ENCODE data around the gene TBRG4. TPM values are rescaled to one million over a fixed set of nuclear protein-coding genes. Genes with fewer than 3 reads are reported as not detected.

TBRG4 gene
- total RNA-seq, 1 donor, result 80.7 TPM

GRCh38 chr7:45080265-45080957 is 31.1 kb downstream of the TBRG4 start:
- no peak overlapping the region for H3K4me3 ChIP-seq (ENCODE audit: low read depth, low read length)
- no peak for DNase-seq (ENCODE audit: low read depth)
- no peak for TF ChIP-seq CTCF (IDR thresholded peaks at IDR 0.05; ENCODE audit: insufficient read depth, low read depth, low read length)

- H3K4me3 ChIP-seq (ENCODE audit: low read depth, low read length), result no peak overlapping the region
- no peak for TF ChIP-seq CTCF (IDR thresholded peaks at IDR 0.05; ENCODE audit: insufficient read depth, low read depth, low read length)
- DNase-seq (ENCODE audit: low read depth), result no peak
These were observed 33.3 kb downstream of the TBRG4 start for GRCh38 chr7:45078125-45078681.

- DNase-seq (ENCODE audit: low read depth), result no peak
- TF ChIP-seq CTCF (IDR thresholded peaks at IDR 0.05; ENCODE audit: insufficient read depth, low read depth, low read length), result no peak
- no peak overlapping the region for H3K4me3 ChIP-seq (ENCODE audit: low read depth, low read length)
These were observed 33.9 kb downstream of the TBRG4 start for GRCh38 chr7:45077579-45077978.

GRCh38 chr7:45076946-45077345 is 34.6 kb downstream of the TBRG4 start:
- DNase-seq (ENCODE audit: low read depth), result no peak
- no peak for TF ChIP-seq CTCF (IDR thresholded peaks at IDR 0.05; ENCODE audit: insufficient read depth, low read depth, low read length)
- H3K4me3 ChIP-seq (ENCODE audit: low read depth, low read length), result no peak overlapping the region

GRCh38 chr7:45075871-45076796 is 35.4 kb downstream of the TBRG4 start:
- TF ChIP-seq CTCF (IDR thresholded peaks at IDR 0.05; ENCODE audit: insufficient read depth, low read depth, low read length), result no peak
- no peak overlapping the region for H3K4me3 ChIP-seq (ENCODE audit: low read depth, low read length)
- DNase-seq (ENCODE audit: low read depth), result no peak

GRCh38 chr7:45075355-45075644 is 36.2 kb downstream of the TBRG4 start:
- H3K4me3 ChIP-seq (ENCODE audit: low read depth, low read length), result no peak overlapping the region
- no peak for TF ChIP-seq CTCF (IDR thresholded peaks at IDR 0.05; ENCODE audit: insufficient read depth, low read depth, low read length)
- DNase-seq (ENCODE audit: low read depth), result no peak
